H1 (cell line): ENCODE data around the gene DNAH12. TPM values are rescaled to one million over a fixed set of nuclear protein-coding genes. Genes with fewer than 3 reads are reported as not detected.

Experiments
- CHD1 ChIP-seq: IDR thresholded peaks from 2 replicates; pipeline ENCODE4 v1.6.1; 2012; ENCODE audit warnings: low read depth, low read length, improper control_type of control experiment
- FOSL1 ChIP-seq: IDR thresholded peaks from 2 replicates; pipeline ENCODE4 v1.6.1; 2011; ENCODE audit warnings: mild to moderate bottlenecking, low read depth, low read length, moderate library complexity; ENCODE audit not compliant: insufficient read depth
- NANOG ChIP-seq: IDR thresholded peaks from 2 replicates; pipeline ENCODE4 v1.6.1; 2011; ENCODE audit warnings: low read length, low read depth, mild to moderate bottlenecking, inconsistent platforms; ENCODE audit not compliant: insufficient read depth, poor library complexity, severe bottlenecking
- POLR2AphosphoS5 ChIP-seq: IDR thresholded peaks from 2 replicates; pipeline ENCODE4 v1.6.1; 2011; ENCODE audit warnings: low read depth, low read length
- polyA plus RNA-seq, 7 experiments: library from polyadenylated mRNA; depleted of rRNA in 3 of 7; stranded (reverse) in 5 of 7; unstranded in 2 of 7; fragments of >200 nt in 5 of 7; fragments of 200-250 nt in 2 of 7; gene quantifications; 1 replicate in 5 of 7; 2 replicates in 1 of 7; 4 replicates in 1 of 7; pipeline versions ENCODE4 v1.2.1 to v1.2.3, GENCODE V29; 2011 to 2013; ENCODE audit warnings: missing spikeins in 2 of 7, mixed read lengths in 2 of 7
- total RNA-seq: library from RNA; stranded (reverse); fragmentation: NEBNext Ultra II Directional; extraction: Animal tissue kit (Norgen Biotek cat#: 25700); gene quantifications from 2 replicates; pipeline ENCODE4 v1.2.1, GENCODE V29; 2021
- TF ChIP-seq, protein P1 (sequence below): IDR thresholded peaks from 2 replicates; pipeline ENCODE4 v1.6.1; 2012; ENCODE audit warnings: low read length, inconsistent platforms

Gene DNAH12
- total and polyA plus RNA-seq, 2 of the 8 experiments (the other 6 are each of a cell fraction or from before 2014, with no cell fraction given) = not detected

DNA sequence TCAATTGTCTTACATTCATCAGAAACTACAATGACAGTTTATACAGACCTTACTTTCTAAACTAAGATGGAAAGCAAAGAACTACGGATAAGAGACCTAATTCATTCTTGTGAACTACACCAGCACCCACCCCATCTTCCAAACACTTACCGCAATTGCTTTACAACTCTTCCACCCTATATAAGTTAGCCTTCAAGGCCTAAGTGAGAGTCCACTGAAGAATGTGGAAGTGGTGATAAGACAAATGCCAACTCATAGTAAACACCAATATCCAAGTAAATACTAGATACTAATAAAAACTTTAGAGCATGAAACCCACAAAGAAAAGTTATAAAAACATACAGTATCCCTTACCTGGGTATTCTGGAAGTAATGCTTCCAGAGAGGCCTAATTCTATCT is 39.4 kb upstream of the DNAH12 start (continued):
- TF ChIP-seq, protein P1, sequence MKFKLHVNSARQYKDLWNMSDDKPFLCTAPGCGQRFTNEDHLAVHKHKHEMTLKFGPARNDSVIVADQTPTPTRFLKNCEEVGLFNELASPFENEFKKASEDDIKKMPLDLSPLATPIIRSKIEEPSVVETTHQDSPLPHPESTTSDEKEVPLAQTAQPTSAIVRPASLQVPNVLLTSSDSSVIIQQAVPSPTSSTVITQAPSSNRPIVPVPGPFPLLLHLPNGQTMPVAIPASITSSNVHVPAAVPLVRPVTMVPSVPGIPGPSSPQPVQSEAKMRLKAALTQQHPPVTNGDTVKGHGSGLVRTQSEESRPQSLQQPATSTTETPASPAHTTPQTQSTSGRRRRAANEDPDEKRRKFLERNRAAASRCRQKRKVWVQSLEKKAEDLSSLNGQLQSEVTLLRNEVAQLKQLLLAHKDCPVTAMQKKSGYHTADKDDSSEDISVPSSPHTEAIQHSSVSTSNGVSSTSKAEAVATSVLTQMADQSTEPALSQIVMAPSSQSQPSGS = no peak
- no peak for TF ChIP-seq FOSL1
- no peak for TF ChIP-seq CHD1
- no peak for TF ChIP-seq POLR2AphosphoS5
- TF ChIP-seq NANOG = no peak
